Fibroblast of lung (primary cell): Measurements from ENCODE around the gene HHAT. TPM values are rescaled to one million over a fixed set of nuclear protein-coding genes. Genes with fewer than 3 reads are reported as not detected.

Source experiments
- DNase-seq, 2 donors: peaks; one replicate each; pipeline versions ENCODE4 v3.0.0 to v3.0.0-alpha.2; 2010; ENCODE audit warnings: low read depth in 2 of 2
- H2AFZ ChIP-seq: 2 replicates; pipeline ENCODE4 v1.5.1; 2012; ENCODE audit warnings: low read length, control low read depth, inconsistent platforms
- H3K27ac ChIP-seq: 2 replicates; pipeline ENCODE4 v1.5.1; 2011; ENCODE audit warnings: low read length, control low read depth; ENCODE audit not compliant: insufficient read depth
- H3K27me3 ChIP-seq: 2 replicates; pipeline ENCODE4 v1.5.1; 2011; ENCODE audit warnings: mild to moderate bottlenecking, low read length; ENCODE audit not compliant: control insufficient read depth, insufficient read depth
- H3K36me3 ChIP-seq: 2 replicates; pipeline ENCODE4 v1.5.1; 2011; ENCODE audit warnings: low read length; ENCODE audit not compliant: control insufficient read depth, insufficient read depth
- H3K4me1 ChIP-seq: 2 replicates; pipeline ENCODE4 v1.5.1; 2011; ENCODE audit warnings: low read length; ENCODE audit not compliant: control insufficient read depth, insufficient read depth; ENCODE audit errors: extremely low read depth
- H3K4me2 ChIP-seq: 2 replicates; pipeline ENCODE4 v1.5.1; 2011; ENCODE audit warnings: low read length, control low read depth; ENCODE audit not compliant: insufficient read depth; ENCODE audit errors: extremely low read depth
- H3K4me3 ChIP-seq, 4 experiments: fragments of 200-600 bp in 1 of 4; sonication (generic) in 1 of 4; replicated peaks in 1 of 4; 2 replicates each; pipeline ENCODE4 v1.5.1; 2011 to 2016; ENCODE audit warnings: low read length in 4 of 4, low read depth in 3 of 4, mild to moderate bottlenecking in 3 of 4, control low read depth in 2 of 4, inconsistent platforms in 1 of 4, mixed read lengths in 1 of 4; ENCODE audit not compliant: insufficient read depth in 1 of 4; ENCODE audit errors: control extremely low read depth in 1 of 4
- H3K79me2 ChIP-seq: 2 replicates; pipeline ENCODE4 v1.5.1; 2012; ENCODE audit warnings: mild to moderate bottlenecking, low read length, inconsistent platforms; ENCODE audit not compliant: control insufficient read depth, insufficient read depth
- H3K9ac ChIP-seq: 2 replicates; pipeline ENCODE4 v1.5.1; 2011; ENCODE audit warnings: mild to moderate bottlenecking, low read length, control low read depth; ENCODE audit not compliant: insufficient read depth
- H3K9me3 ChIP-seq: 2 replicates; pipeline ENCODE4 v1.5.1; 2012; ENCODE audit warnings: low read depth, low read length; ENCODE audit not compliant: control insufficient read depth, insufficient read depth
- H4K20me1 ChIP-seq: 2 replicates; pipeline ENCODE4 v1.5.1; 2011; ENCODE audit warnings: low read length; ENCODE audit not compliant: control insufficient read depth, insufficient read depth; ENCODE audit errors: extremely low read depth
- CTCF ChIP-seq, 2 donors: IDR thresholded peaks in 1 of 2; conservative IDR thresholded peaks in 1 of 2; 1 replicate in 1 of 2; 2 replicates in 1 of 2; pipeline ENCODE4 v1.5.1; 2011 to 2012; ENCODE audit warnings: low read length in 2 of 2, control low read depth in 1 of 2, inconsistent platforms in 1 of 2, low read depth in 1 of 2, mild to moderate bottlenecking in 1 of 2
- EZH2 ChIP-seq: IDR thresholded peaks from 2 replicates; pipeline ENCODE4 v1.5.1; 2012; ENCODE audit warnings: low read length, control low read depth, mild to moderate bottlenecking; ENCODE audit errors: missing control alignments
- polyA plus RNA-seq, 2 donors: library from polyadenylated mRNA; depleted of rRNA in 1 of 2; stranded (reverse) in 1 of 2; unstranded in 1 of 2; fragments of >200 nt; gene quantifications; 2 replicates each; pipeline ENCODE4 v1.2.1, GENCODE V29; 2011 to 2012; ENCODE audit warnings: missing spikeins in 1 of 2
- total RNA-seq: library from RNA; depleted of rRNA; stranded (reverse); fragments of >200 nt; gene quantifications from 2 replicates; pipeline ENCODE4 v1.2.1, GENCODE V29; 2014

Gene HHAT
- total and polyA plus RNA-seq, 2 donors (not counting 1 experiment from before 2014, with no cell fraction given) = 3.6 to 4.8 TPM

- Histone ChIP-seq H3K4me3 (no peak overlapping the region), H3K36me3 (no peaks in the 10 kb centered on the region), H3K9ac (no peak overlapping the region), H3K4me1 (no peaks in the 10 kb centered on the region), H3K27ac (no peak overlapping the region), H3K4me2 (no peak overlapping the region), H3K79me2 (no peaks in the 10 kb centered on the region), H2AFZ (no peak overlapping the region), H4K20me1 (no peaks in the 10 kb centered on the region), H3K27me3 (no peaks in the 10 kb centered on the region), H3K9me3 (no peaks in the 10 kb centered on the region)
- DNase-seq = no peak
- no peak for TF ChIP-seq EZH2
- no peak for TF ChIP-seq CTCF (conservative IDR thresholded peaks at IDR 0.05 in 1 of 2, IDR thresholded peaks at IDR 0.05 in 1 of 2; ENCODE audit: low read depth in 1 of 2, low read length in 2 of 2)
Measured at GRCh38 chr1:210621712-210622111, 293.0 kb downstream of the HHAT start.

- TF ChIP-seq EZH2 (no peak), CTCF (conservative IDR thresholded peaks at IDR 0.05 in 1 of 2, IDR thresholded peaks at IDR 0.05 in 1 of 2; ENCODE audit: low read depth in 1 of 2, low read length in 2 of 2) (no peak)
- H3K4me2 ChIP-seq = no peak overlapping the region
- H3K36me3 ChIP-seq = no peaks in the 10 kb centered on the region
- no peaks in the 10 kb centered on the region for H3K4me1 ChIP-seq
- no peaks in the 10 kb centered on the region for H3K9me3 ChIP-seq
- no peak for DNase-seq
- H2AFZ ChIP-seq = no peak overlapping the region
- H3K4me3 ChIP-seq = no peak overlapping the region
- H4K20me1 ChIP-seq = no peaks in the 10 kb centered on the region
- H3K79me2 ChIP-seq = no peaks in the 10 kb centered on the region
- H3K27ac ChIP-seq = no peak overlapping the region
- no peak overlapping the region for H3K9ac ChIP-seq
- no peaks in the 10 kb centered on the region for H3K27me3 ChIP-seq
Measured at GRCh38 chr1:210624722-210625121, 296.0 kb downstream of the HHAT start.

- Histone ChIP-seq H3K4me1 (no peaks in the 10 kb centered on the region), H3K36me3 (no peaks in the 10 kb centered on the region), H3K4me3 (no peak overlapping the region), H2AFZ (no peak overlapping the region), H3K79me2 (no peaks in the 10 kb centered on the region), H3K9ac (no peak overlapping the region), H3K9me3 (no peaks in the 10 kb centered on the region), H4K20me1 (no peaks in the 10 kb centered on the region), H3K27me3 (no peaks in the 10 kb centered on the region), H3K4me2 (no peak overlapping the region), H3K27ac (no peak overlapping the region)
- TF ChIP-seq EZH2 = no peak
- no peak for TF ChIP-seq CTCF (conservative IDR thresholded peaks at IDR 0.05 in 1 of 2, IDR thresholded peaks at IDR 0.05 in 1 of 2; ENCODE audit: low read depth in 1 of 2, low read length in 2 of 2)
- DNase-seq = no peak
Measured at GRCh38 chr1:210625715-210626114, 297.0 kb downstream of the HHAT start.
